ENCODE results near the gene TRAF3IP3. TPM values are rescaled to one million over a fixed set of nuclear protein-coding genes. Genes with fewer than 3 reads are reported as not detected.

Gene TRAF3IP3
- total and polyA plus RNA-seq, 2 donors (not counting 1 experiment from before 2014, with no cell fraction given): 262 to 344 TPM

DNA sequence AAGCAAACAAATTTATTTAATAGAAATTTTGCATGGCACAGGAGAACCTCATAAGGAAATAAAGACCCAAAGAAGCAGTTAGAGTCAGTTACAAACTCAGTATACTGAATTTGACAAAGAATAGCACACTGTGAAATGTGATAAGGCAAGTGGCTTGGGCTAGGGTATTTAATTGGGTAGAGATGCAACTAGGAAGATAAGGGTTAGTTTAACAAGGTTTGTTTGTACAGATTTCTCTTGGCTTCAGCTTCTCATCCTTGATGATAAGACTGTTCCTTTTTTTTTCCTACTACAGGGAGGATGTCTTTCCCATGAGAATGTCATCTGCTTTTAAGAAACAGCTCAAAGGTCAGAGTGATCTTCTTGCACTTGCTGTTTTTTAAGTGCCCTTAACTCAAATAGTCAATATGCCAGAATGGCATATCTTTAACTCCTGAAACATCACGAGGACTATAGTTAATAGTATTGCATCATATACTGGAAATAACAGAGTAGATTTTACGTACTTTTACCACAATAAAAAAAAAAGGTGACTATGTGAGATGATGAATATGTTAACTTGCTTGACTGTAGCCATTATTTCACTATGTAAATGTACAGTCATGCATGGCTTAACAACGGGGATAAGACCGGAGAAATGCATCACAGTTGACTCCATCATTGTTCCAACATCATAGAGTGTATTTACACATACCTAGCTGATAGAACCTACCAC, 9.2 kb upstream of the TRAF3IP3 start:
- peaks cover 26% of the 10 kb centered on the region for H3K4me1 Mint-ChIP-seq
- peak overlapping the region; percentile 59 for H3K4me3 Mint-ChIP-seq
- no peak for TF ChIP-seq CTCF (IDR thresholded peaks at IDR 0.05)
- TF ChIP-seq EZH2 (IDR thresholded peaks at IDR 0.05; ENCODE audit: borderline replicate concordance, insufficient read depth, low read depth, low read length, poor library complexity, severe bottlenecking): no peak
- Histone ChIP-seq H3K4me2 (replicated peaks; ENCODE audit: low read depth, low read length, poor library complexity, severe bottlenecking) (no peak overlapping the region), H3K36me3 (replicated peaks in 1 of 2; ENCODE audit: control extremely low read depth in 1 of 2, control insufficient read depth in 1 of 2, extremely low read depth in 1 of 2, insufficient read depth in 2 of 2, low read length in 1 of 2) (no peaks in the 10 kb centered on the region), H3K4me1 (ENCODE audit: control insufficient read depth in 2 of 2, insufficient read depth in 2 of 2, low read length in 2 of 2) (peaks cover 19 to 22% of the 10 kb centered on the region in 2 donors), H3K79me2 (ENCODE audit: control insufficient read depth, insufficient read depth, low read length) (no peaks in the 10 kb centered on the region), H3K9ac (ENCODE audit: low read length) (no peak overlapping the region), H3K4me3 (ENCODE audit: control extremely low read depth in 1 of 5, extremely low read depth in 1 of 5, insufficient read depth in 1 of 5, low read depth in 2 of 5, low read length in 4 of 5) (no peak overlapping the region), H3K27ac (ENCODE audit: low read length in 2 of 2) (no peak overlapping the region), H4K20me1 (ENCODE audit: control insufficient read depth, insufficient read depth, low read length, poor library complexity, severe bottlenecking) (no peaks in the 10 kb centered on the region), H3K9me3 (ENCODE audit: control extremely low read depth in 1 of 3, control insufficient read depth in 2 of 3, insufficient read depth in 1 of 3, low read length in 2 of 3) (no peaks in the 10 kb centered on the region), H2AFZ (ENCODE audit: insufficient read depth, low read depth, low read length, poor library complexity, severe bottlenecking) (no peak overlapping the region), H3K27me3 (replicated peaks in 1 of 4; ENCODE audit: control extremely low read depth in 1 of 4, control insufficient read depth in 3 of 4, insufficient read depth in 4 of 4, low read length in 3 of 4) (no peaks in the 10 kb centered on the region)
- WGBS (ENCODE audit: insufficient coverage): no CpG with 5 or more reads among the region's 4 CpGs
- no peaks in the 10 kb centered on the region for H3K9me3 Mint-ChIP-seq (ENCODE audit: insufficient read depth)
- ChIA-PET CTCF (interaction anchor here (0.8 to 1.9 kb wide), 7 partner anchors 10 to 177 kb away, joined by 3 to 7 read pairs (median 5); no protein-coding TSS in a partner anchor), POLR2A (no interaction called here)
- intact Hi-C loops (cut with micrococcal nuclease): loop anchor here (1.0 to 5.0 kb wide), 6 partner anchors 10 to 581 kb away; partner anchors contain the start of genes C1orf74, HHAT and TRAF3IP3
- DNase-seq (no peak), ATAC-seq (ENCODE audit: low read depth) (no peak)
- H3K27me3 Mint-ChIP-seq: no peaks in the 10 kb centered on the region
- peak overlapping the region; percentile 22 for H3K27ac Mint-ChIP-seq
